HepG2 (cell line): Measurements from ENCODE around the gene LIMK2. TPM values are rescaled to one million over a fixed set of nuclear protein-coding genes. Genes with fewer than 3 reads are reported as not detected.
"Not testable (repeated sequence)": the region's sequence is repeated elsewhere in the genome, so short reads cannot be mapped to it uniquely, and the experiment has no call there.

Experiments used
- ATAC-seq: fragments of 200-7000 bp; cut with Tn5 transposase; 3 replicates; pipeline ENCODE4 v1.9.1; 2020; ENCODE audit warnings: mild to moderate bottlenecking, moderate library complexity
- BruUV-seq: library from RNA; stranded (reverse); fragments of 400-500 nt; replicated peaks from 2 replicates; lab custom pipeline; 2021; lab: Mats Ljungman, UMichigan
- CTCF ChIA-PET: fragments of 300-600 bp; formaldehyde crosslinking; extraction: SDS; loops from one replicate; lab custom pipeline; 2021; ENCODE audit warnings: low total read pairs, inconsistent platforms, low intra/inter-chr PET ratio; lab: Yijun Ruan, JAX
- POLR2A ChIA-PET: fragments of 350-600 bp; sonication (Branson Sonifier 250); formaldehyde crosslinking; loops from one replicate; lab custom pipeline; 2020; ENCODE audit warnings: antibody characterized with exemption, inconsistent platforms; lab: Yijun Ruan, JAX
- DNase-seq: peaks from one replicate; pipeline ENCODE4 v3.0.0-alpha.2; 2015; ENCODE audit warnings: low spot score
- FAIRE-seq: peaks from 3 replicates; lab custom pipeline; 2011; peaks lifted over from hg19 to GRCh38; lab: Jason Lieb, UNC
- H2AFZ ChIP-seq: one replicate; pipeline ENCODE4 v1.6.1; 2011; ENCODE audit warnings: low read length, inconsistent platforms
- H3K27ac ChIP-seq: fragments of 300-600 bp; 3 replicates; pipeline ENCODE4 v1.8.0; 2011; ENCODE audit warnings: mixed run types, mild to moderate bottlenecking, mixed read lengths, low read length, inconsistent platforms; ENCODE audit not compliant: insufficient read depth; ENCODE audit errors: extremely low read length
- H3K27me3 ChIP-seq, 2 experiments: fragments of 200-600 bp in 1 of 2; 2 replicates in 1 of 2; 3 replicates in 1 of 2; pipeline versions ENCODE4 v1.6.0 to v1.8.0; 2011; ENCODE audit warnings: low read length in 2 of 2, mild to moderate bottlenecking in 2 of 2, moderate library complexity in 2 of 2, inconsistent platforms in 1 of 2; ENCODE audit not compliant: insufficient read depth in 2 of 2, control insufficient read depth in 1 of 2
- H3K36me3 ChIP-seq, 2 experiments: fragments of 200-600 bp in 1 of 2; replicated peaks in 1 of 2; 2 replicates in 1 of 2; 3 replicates in 1 of 2; pipeline versions ENCODE4 v1.5.1 to v1.8.0; 2011; ENCODE audit warnings: low read length in 2 of 2, inconsistent platforms in 1 of 2; ENCODE audit not compliant: insufficient read depth in 2 of 2, control insufficient read depth in 1 of 2
- H3K4me1 ChIP-seq: 2 replicates; pipeline ENCODE4 v1.5.1; 2012; ENCODE audit warnings: low read length, inconsistent platforms; ENCODE audit not compliant: insufficient read depth
- H3K4me2 ChIP-seq: 2 replicates; pipeline ENCODE4 v1.6.0; 2011; ENCODE audit warnings: low read depth, low read length, inconsistent platforms
- H3K4me3 ChIP-seq, 3 experiments: fragments of 200-600 bp in 1 of 3; sonication (generic), shearing (Covaris generic) in 1 of 3; replicated peaks in 1 of 3; 2 replicates each; pipeline ENCODE4 v1.5.1; 2011 to 2016; ENCODE audit warnings: low read length in 3 of 3, inconsistent platforms in 2 of 3, low read depth in 2 of 3, mild to moderate bottlenecking in 2 of 3, control low read depth in 1 of 3, mixed read lengths in 1 of 3; ENCODE audit not compliant: insufficient read depth in 1 of 3
- H3K79me2 ChIP-seq: one replicate; pipeline ENCODE4 v1.6.1; 2011; ENCODE audit warnings: low read length, inconsistent platforms; ENCODE audit not compliant: insufficient read depth
- H3K9ac ChIP-seq: 2 replicates; pipeline ENCODE4 v1.6.0; 2011; ENCODE audit warnings: mild to moderate bottlenecking, low read depth, low read length, inconsistent platforms; ENCODE audit not compliant: insufficient read depth
- H3K9me3 ChIP-seq: 2 replicates; pipeline ENCODE4 v1.5.1; 2012; ENCODE audit warnings: mild to moderate bottlenecking, low read length
- H4K20me1 ChIP-seq: 2 replicates; pipeline ENCODE4 v1.6.0; 2011; ENCODE audit warnings: inconsistent platforms, mild to moderate bottlenecking, low read length, moderate library complexity; ENCODE audit not compliant: insufficient read depth
- AHR ChIP-seq: IDR thresholded peaks from 2 replicates; pipeline ENCODE4 v1.6.1; 2018; ENCODE audit warnings: missing genetic modification reagents, missing compliant biosample characterization
- CENPX ChIP-seq: sonication (generic); formaldehyde crosslinking; IDR thresholded peaks from 2 replicates; pipeline ENCODE4 v1.9.0; 2021; ENCODE audit warnings: mild to moderate bottlenecking, missing genetic modification reagents, moderate library complexity
- ETV5 ChIP-seq: IDR thresholded peaks from 2 replicates; pipeline ENCODE4 v1.6.1; 2018; ENCODE audit warnings: missing biosample characterization, missing genetic modification reagents, inconsistent platforms, borderline replicate concordance
- MTF1 ChIP-seq: sonication (generic); formaldehyde crosslinking; IDR thresholded peaks from 2 replicates; pipeline ENCODE4 v1.5.0; 2020; ENCODE audit warnings: missing genetic modification reagents
- NFKBIZ ChIP-seq: IDR thresholded peaks from 2 replicates; pipeline ENCODE4 v1.6.1; 2018; ENCODE audit warnings: missing genetic modification reagents, missing compliant biosample characterization
- RFXANK ChIP-seq: IDR thresholded peaks from 2 replicates; pipeline ENCODE4 v1.6.1; 2016
- SRF ChIP-seq: IDR thresholded peaks from 2 replicates; pipeline ENCODE4 v1.6.1; 2011; ENCODE audit warnings: mild to moderate bottlenecking, low read depth, low read length, moderate library complexity
- ZBTB3 ChIP-seq: sonication (generic); formaldehyde crosslinking; IDR thresholded peaks from 2 replicates; pipeline ENCODE4 v1.4.0; 2020; ENCODE audit warnings: low read depth, mild to moderate bottlenecking, moderate library complexity, missing genetic modification reagents, borderline replicate concordance
- ZBTB38 ChIP-seq: sonication (generic); formaldehyde crosslinking; IDR thresholded peaks from 2 replicates; pipeline ENCODE4 v1.5.1; 2020; ENCODE audit warnings: mild to moderate bottlenecking, missing genetic modification reagents
- ZBTB42 ChIP-seq: sonication (generic); formaldehyde crosslinking; IDR thresholded peaks from 2 replicates; pipeline ENCODE4 v1.5.0; 2020; ENCODE audit warnings: mild to moderate bottlenecking, missing genetic modification reagents
- ZNF550 ChIP-seq: sonication (generic); formaldehyde crosslinking; IDR thresholded peaks from 2 replicates; pipeline ENCODE4 v1.4.0; 2020; ENCODE audit warnings: mild to moderate bottlenecking, missing genetic modification reagents, borderline replicate concordance
- WGBS: methylation state at CpG from one replicate; pipeline ENCODE4 v1.1.6; 2017; ENCODE audit warnings: low lambda C conversion rate; 5-methylcytosine and 5-hydroxymethylcytosine counted together
- in situ Hi-C: cut with HindIII; loops from 2 replicates; pipeline ENCODE4 v1.10.0; 2017; ENCODE audit warnings: low pct_unique_long_range_greater_than_20kb; ENCODE audit not compliant: extremely low pct_ligation_motif_present
- intact Hi-C: fragments of 100-400 bp; cut with micrococcal nuclease; formaldehyde crosslinking; loops from one replicate; pipeline ENCODE4 v1.10.0; 2022; ENCODE audit not compliant: unreplicated experiment
- polyA plus RNA-seq, 8 experiments: library from polyadenylated mRNA; depleted of rRNA in 3 of 8; stranded (reverse) in 7 of 8; unstranded in 1 of 8; fragments of >200 nt; fragmentation: Illumina TruSeq in 4 of 8; extraction: Trizol in 4 of 8; gene quantifications; 2 replicates each; pipeline versions ENCODE4 v1.2.1 to v1.2.3, GENCODE V29; 2011 to 2016; ENCODE audit warnings: low read depth in 4 of 8, missing spikeins in 1 of 8, mixed read lengths in 1 of 8; ENCODE audit not compliant: insufficient read depth in 1 of 8
- total RNA-seq, 5 experiments: library from RNA; depleted of rRNA; stranded (reverse); fragments of >200 nt; fragmentation: Illumina TruSeq; extraction: Trizol; gene quantifications; 2 replicates each; pipeline ENCODE4 v1.2.3, GENCODE V29; 2016; ENCODE audit warnings: low read depth in 1 of 5
- TF ChIP-seq, protein P1 (sequence below): sonication (generic); formaldehyde crosslinking; IDR thresholded peaks from 2 replicates; pipeline ENCODE4 v1.4.0; 2020; ENCODE audit warnings: missing genetic modification reagents
- TF ChIP-seq, protein P2 (sequence below): sonication (generic); formaldehyde crosslinking; IDR thresholded peaks from 2 replicates; pipeline ENCODE4 v1.4.0; 2020; ENCODE audit warnings: missing genetic modification reagents

Gene LIMK2
- total and polyA plus RNA-seq, 2 of the 13 experiments (the other 11 are each of a cell fraction or from before 2014, with no cell fraction given), result 20.9 to 29.8 TPM

DNA sequence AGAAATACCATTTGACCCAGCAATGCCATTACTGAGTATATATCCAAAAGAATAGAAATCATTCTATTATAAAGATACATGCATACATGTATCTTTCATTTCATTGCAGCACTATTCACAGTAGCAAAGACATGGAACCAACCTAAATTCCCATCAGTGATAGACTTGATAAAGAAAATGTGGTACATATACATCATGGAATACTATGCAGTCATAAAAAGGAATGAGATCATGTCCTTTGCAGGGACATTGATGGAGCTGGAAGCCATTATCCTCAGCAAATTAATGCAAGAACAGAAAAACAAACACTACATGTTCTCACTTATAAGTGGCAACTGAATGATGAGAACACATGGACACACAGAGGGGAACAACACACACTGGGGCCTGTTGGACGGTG is 102.1 kb downstream of the LIMK2 start:
- H3K9ac ChIP-seq, H3K4me3 ChIP-seq, H4K20me1 ChIP-seq, FAIRE-seq, intact Hi-C loops, ATAC-seq, H3K4me2 ChIP-seq, BruUV-seq, H3K4me1 ChIP-seq, H3K27ac ChIP-seq, DNase-seq, H3K36me3 ChIP-seq, H3K79me2 ChIP-seq, in situ Hi-C loops, H3K27me3 ChIP-seq, H2AFZ ChIP-seq: not testable (repeated sequence)
- peaks cover 13% of the 10 kb centered on the region for H3K9me3 ChIP-seq
- ChIA-PET CTCF (interaction anchor here (0.8 kb wide), 1 partner anchor 22 kb away, joined by 3 read pairs; the partner anchor contains the start of gene PIK3IP1), POLR2A (interaction anchor here (0.7 kb wide), 1 partner anchor 24 kb away, joined by 3 read pairs; no protein-coding TSS in a partner anchor)
- 87% methylated on average over 1 of the region's 1 CpG for WGBS

DNA sequence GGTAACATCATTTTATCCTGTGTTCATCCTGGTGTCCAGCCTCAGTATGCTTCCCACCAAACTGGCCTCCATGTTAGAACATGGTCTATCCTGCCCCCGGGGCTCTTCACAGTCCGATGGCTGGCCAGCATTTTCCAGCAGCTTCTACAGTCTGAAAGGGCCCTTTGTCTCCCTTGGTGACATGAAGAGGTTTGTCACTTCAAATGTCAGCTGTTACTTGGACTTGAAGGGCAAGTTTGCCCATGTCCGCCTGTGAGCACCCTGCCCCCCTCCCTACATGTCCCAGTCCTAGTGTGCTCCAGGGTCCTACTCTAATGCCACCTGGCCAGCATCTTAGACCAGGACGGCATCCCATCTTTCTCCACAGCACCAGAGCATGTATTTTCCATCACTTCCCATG is 109.3 kb downstream of the LIMK2 start:
- Histone ChIP-seq H3K4me3 (no peak overlapping the region), H3K27ac (no peak overlapping the region), H3K79me2 (no peaks in the 10 kb centered on the region), H3K36me3 (peaks cover 10 to 19% of the 10 kb centered on the region in 2 experiments), H3K9ac (no peak overlapping the region), H3K4me1 (no peaks in the 10 kb centered on the region), H3K27me3 (no peaks in the 10 kb centered on the region), H3K9me3 (no peaks in the 10 kb centered on the region), H4K20me1 (no peaks in the 10 kb centered on the region), H3K4me2 (no peak overlapping the region), H2AFZ (no peak overlapping the region)
- DNase-seq (no peak), ATAC-seq (peak; percentile 19; the same call in 1 of the 3 replicates), FAIRE-seq (no peak)
- intact Hi-C loops (no loop called here), in situ Hi-C loops (no loop called here)
- ChIA-PET POLR2A (interaction anchor here (1.1 kb wide), 1 partner anchor 29 kb away, joined by 3 read pairs; the partner anchor contains the start of gene PIK3IP1), CTCF (no interaction called here)
- no TSS peak for BruUV-seq
- 75% methylated on average over 3 of the region's 4 CpGs for WGBS
- TF ChIP-seq ETV5 (CRISPR knock-in tag), result no peak
- no peak for TF ChIP-seq ZBTB3 (CRISPR knock-in tag)
- TF ChIP-seq ZBTB38, result no peak
- no peak for TF ChIP-seq RFXANK (CRISPR knock-in tag)
- TF ChIP-seq, protein P1, sequence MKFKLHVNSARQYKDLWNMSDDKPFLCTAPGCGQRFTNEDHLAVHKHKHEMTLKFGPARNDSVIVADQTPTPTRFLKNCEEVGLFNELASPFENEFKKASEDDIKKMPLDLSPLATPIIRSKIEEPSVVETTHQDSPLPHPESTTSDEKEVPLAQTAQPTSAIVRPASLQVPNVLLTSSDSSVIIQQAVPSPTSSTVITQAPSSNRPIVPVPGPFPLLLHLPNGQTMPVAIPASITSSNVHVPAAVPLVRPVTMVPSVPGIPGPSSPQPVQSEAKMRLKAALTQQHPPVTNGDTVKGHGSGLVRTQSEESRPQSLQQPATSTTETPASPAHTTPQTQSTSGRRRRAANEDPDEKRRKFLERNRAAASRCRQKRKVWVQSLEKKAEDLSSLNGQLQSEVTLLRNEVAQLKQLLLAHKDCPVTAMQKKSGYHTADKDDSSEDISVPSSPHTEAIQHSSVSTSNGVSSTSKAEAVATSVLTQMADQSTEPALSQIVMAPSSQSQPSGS (CRISPR knock-in tag), result no peak
- no peak for TF ChIP-seq NFKBIZ (CRISPR knock-in tag)
- no peak for TF ChIP-seq AHR
- TF ChIP-seq ZNF550 (CRISPR knock-in tag), result no peak
- TF ChIP-seq SRF, result no peak
- no peak for TF ChIP-seq CENPX (CRISPR knock-in tag)
- TF ChIP-seq ZBTB42 (CRISPR knock-in tag), result no peak
- TF ChIP-seq, protein P2, sequence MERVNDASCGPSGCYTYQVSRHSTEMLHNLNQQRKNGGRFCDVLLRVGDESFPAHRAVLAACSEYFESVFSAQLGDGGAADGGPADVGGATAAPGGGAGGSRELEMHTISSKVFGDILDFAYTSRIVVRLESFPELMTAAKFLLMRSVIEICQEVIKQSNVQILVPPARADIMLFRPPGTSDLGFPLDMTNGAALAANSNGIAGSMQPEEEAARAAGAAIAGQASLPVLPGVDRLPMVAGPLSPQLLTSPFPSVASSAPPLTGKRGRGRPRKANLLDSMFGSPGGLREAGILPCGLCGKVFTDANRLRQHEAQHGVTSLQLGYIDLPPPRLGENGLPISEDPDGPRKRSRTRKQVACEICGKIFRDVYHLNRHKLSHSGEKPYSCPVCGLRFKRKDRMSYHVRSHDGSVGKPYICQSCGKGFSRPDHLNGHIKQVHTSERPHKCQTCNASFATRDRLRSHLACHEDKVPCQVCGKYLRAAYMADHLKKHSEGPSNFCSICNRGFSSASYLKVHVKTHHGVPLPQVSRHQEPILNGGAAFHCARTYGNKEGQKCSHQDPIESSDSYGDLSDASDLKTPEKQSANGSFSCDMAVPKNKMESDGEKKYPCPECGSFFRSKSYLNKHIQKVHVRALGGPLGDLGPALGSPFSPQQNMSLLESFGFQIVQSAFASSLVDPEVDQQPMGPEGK (CRISPR knock-in tag), result no peak
- no peak for TF ChIP-seq MTF1 (CRISPR knock-in tag)
